GM21619 (cell line): ENCODE measurements around the gene DHRS4L2.
A peak's percentile ranks its signal among the peaks of the same experiment; 100 is the strongest.
"Not testable (repeated sequence)": the region's sequence is repeated elsewhere in the genome, so short reads cannot be mapped to it uniquely, and the experiment has no call there.

Experiments
- ATAC-seq: cut with Tn5 transposase; IDR thresholded peaks from one replicate; pipeline ENCODE4 v1.9.1; 2021; ENCODE audit not compliant: unreplicated experiment

DHRS4L2 gene

DNA sequence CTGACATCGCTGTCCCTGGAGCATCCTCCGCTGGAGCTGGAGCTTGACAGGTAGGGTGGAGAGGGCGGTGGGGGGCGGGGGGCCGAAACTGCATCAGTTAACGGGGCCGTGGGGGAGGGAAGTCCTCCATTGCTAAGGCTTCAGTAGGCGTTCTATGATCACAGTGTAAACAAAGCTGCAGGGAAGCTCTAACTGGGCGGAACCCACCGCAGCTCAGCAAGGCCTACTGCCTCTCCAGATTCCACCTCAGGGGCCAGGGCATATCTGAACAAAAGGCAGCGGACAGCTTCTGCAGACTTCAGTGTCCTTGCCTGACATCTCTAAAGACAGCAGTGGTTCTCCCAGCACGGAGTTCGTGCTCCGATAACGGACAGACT lies 18.5 kb upstream of the DHRS4L2 start:
- not testable (repeated sequence) for ATAC-seq

DNA sequence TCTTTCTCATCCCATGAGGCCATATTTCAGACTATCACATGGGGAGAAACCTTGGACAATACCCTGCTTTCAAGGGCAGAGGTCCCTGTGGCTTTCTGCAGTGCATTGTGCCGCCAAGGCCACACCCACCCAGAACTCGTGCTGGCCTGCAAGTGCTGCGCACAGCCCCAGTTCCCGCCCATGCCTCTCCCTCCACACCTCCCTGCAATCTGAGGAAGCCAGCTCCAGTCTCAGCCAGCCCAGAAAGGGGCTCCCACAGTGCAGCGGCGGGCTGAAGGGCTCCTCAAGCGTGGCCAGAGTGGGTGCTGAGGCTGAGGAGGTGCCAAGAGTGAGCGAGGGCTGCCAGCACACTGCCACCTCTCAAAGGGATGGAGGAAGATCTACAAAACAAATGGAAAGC lies 15.6 kb upstream of the DHRS4L2 start:
- not testable (repeated sequence) for ATAC-seq

DNA sequence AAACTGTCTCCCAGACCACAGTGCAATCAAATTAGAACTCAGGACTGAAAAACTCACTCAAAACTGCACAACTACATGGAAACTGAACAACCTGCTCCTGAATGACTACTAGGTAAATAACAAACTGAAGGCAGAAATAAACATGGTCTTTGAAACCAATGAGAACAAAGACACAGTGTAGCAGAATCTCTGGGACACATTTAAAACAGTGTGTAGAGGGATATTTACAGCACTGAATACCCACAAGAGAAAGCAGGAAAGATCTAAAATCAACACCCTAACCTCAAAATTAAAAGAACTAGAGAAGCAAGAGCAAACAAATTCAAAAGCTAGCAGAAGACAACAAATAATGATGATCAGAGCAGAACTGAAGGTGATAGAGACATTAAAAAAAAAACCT lies 14.7 kb upstream of the DHRS4L2 start:
- ATAC-seq: not testable (repeated sequence)

DNA sequence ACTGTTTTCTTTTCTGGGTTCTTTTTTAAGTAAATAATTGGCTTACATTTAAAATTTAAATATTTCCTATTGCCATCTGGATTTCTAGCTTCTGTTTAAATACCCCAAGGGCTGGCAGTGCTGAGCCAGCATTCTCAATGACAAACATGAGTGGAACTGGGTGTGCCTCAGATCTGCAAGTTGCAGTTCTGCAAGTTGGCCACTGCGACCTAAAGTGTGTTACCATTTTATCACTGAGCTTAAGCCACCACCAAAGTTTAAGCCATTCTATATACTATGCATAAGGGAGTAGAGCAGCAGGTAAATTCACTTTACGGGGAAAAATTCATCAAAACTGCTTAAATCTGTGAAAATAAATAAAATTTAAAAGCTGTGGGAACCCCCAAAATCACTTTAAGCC lies 11.5 kb upstream of the DHRS4L2 start:
- not testable (repeated sequence) for ATAC-seq

DNA sequence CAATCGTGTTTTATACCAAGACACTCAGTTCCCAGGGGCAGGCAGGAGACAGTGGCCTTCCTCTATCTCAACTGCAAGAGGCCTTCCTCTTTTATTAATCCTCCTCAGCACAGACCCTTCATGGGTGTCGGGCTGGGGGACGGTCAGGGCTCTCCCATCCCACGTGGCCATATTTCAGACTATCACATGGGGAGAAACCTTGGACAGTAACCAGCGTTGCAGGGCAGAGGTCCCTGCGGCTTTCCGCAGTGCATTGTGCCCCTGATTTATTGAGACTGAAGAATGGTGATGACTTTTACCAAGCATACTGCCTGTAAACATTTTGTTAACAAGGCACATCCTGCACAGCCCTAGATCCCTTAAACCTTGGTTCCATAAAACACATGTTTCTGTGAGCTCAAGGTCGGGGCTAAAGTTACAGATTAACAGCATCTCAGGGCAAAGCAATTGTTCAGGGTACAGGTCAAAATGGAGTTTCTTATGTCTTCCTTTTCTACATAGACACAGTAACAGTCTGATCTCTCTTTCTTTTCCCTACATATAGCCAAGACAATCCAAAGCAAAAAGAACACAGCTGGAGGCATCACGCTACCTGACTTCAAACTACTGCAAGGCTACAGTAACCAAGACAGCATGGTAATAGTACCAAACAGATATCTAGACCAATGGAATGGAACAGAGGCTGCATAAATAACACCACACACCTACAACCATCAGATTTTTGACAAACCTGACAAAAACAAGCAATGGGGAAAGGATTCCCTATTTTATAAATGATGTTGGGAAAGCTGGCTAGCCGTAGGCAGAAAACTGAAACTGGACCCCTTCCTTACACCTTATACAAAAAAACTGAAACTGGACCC lies 6.5 kb upstream of the DHRS4L2 start:
- ATAC-seq: not testable (repeated sequence)

DNA sequence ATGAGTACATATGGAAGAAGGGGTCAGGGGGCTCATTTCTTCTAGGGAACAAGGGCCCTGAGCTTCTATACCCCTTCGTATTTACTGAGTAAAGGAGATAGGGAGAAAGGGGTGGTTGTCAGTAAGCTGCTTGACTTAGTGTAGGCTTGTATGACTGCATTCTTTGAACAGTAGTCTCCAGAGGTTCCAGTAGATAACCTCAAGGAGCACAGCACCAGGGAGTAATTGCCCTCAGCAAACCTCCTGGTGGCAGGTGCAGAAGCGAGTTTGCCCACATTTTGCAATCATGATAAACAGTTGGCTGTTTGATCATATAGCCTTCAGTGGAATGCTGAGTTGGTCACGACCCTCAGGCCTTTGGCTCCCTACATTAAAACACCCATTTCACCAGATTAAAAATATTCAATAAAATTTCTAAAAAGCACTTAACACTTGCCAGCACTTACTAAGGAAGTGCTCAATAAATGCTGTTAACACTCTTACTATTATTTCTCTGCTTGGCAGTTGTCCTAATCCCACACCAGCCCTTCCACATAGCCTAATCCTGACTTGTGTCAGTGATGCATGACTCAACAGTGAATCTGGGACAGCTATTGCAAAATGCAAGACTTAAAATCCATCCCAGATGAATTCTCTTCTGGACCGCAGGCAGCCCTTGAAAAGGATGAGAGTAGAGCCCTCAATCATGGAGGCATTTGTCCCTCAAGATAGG lies 3.7 kb upstream of the DHRS4L2 start:
- no peak for ATAC-seq

DNA sequence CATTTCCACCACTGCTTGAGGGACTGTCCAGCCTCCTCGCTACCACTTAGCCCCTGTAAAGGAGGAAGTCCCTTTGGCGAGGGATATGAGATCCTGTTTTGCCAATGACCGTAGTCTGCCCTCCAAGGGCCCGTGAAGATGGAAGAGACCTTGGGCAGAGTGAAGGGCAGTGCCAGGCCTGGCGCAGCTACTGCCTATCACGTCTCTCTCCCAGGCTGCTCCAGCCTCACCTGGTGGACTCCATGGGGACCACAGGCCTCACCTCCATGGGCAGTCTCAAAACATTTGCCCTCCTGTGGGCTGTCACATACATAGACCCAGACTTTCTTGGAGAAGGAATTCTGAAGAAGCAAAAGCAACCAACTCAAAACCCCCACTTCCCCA lies 514 bp upstream of the DHRS4L2 start:
- ATAC-seq: peak; percentile 7

DNA sequence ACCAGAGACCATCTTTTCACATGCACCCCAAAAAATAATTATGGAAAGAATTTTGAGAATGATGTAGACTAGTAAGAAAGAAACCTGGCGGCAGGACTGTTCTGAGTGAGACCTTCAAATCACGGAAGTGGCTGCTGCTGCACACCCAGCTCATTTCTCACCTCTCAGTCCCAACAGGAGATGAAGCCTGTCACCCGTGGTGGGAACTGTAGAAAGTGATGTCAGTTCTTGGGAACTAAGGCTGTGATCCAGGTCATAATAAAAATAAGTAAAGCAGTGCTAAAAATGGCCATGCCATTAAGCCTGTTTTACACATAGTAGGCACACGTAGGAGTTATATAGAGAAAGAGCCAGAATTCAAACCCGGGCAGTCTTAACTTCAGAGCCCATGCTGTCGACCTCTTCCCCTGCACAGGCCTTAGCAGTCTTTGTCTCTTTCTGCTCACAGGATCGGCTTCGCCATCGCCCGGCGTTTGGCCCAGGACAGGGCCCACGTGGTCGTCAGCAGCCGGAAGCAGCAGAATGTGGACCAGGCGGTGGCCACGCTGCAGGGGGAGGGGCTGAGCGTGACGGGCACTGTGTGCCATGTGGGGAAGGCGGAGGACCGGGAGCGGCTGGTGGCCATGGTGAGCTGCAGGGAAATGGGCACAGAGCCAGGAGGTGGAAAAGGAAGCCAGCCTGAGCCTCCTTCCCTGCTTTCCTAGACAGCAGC lies 1.2 kb downstream of the DHRS4L2 start:
- ATAC-seq: not testable (repeated sequence)

DNA sequence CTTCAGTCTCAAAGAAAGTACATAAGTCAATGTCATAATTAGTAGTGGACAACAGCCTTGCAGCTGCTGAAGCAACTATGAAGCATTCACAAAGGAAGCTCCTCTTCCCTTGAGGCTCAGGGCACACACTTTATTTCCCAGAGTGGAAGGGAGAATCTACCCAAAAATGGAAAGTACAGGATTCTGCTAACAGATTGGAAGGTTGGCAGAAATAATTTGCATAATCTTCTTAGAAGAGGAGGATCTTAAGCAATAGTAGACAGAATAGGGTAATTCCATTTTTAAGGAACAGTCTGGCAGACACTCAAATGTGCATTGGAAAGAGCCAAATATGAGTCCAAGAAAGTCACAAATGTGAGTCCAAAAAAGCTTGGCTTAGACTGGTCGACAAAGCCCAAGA lies 2.2 kb downstream of the DHRS4L2 start:
- not testable (repeated sequence) for ATAC-seq

DNA sequence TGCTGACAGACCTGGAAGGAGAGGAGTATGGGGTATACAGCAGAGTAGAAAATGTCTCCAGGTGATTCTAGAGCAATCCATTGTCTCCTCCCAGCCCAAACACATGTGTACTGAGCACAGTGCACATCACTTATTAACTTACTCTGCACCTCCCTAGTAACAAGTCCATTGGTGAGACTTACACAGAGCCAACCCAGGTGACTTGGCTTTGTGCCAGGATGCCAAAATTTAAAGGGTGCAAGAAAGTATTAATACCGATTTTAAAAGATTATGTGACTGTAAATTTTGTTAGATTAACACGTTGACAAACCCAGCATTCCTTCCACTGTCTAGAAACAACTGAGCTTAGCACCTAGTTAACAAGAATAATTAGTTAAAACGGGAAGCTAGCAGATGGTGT lies 4.3 kb downstream of the DHRS4L2 start:
- not testable (repeated sequence) for ATAC-seq

DNA sequence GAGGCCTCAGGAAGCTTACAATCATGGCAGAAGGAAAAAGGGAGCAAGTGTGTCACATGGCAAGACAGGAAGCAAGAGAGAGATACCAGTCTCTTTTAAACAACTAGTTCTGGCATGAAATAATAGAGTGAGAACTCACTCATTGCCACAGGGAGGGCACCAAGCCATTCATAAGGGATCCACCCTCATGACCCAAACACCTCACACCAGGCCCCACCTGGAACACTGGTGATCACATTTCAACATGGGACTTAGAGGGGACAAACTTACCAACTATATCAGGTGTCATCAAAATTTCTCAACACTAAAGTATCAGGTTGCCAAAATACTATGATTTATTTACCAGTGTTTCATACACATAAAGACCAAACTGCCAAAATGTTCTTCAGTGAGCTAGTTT lies 7.3 kb downstream of the DHRS4L2 start:
- not testable (repeated sequence) for ATAC-seq

DNA sequence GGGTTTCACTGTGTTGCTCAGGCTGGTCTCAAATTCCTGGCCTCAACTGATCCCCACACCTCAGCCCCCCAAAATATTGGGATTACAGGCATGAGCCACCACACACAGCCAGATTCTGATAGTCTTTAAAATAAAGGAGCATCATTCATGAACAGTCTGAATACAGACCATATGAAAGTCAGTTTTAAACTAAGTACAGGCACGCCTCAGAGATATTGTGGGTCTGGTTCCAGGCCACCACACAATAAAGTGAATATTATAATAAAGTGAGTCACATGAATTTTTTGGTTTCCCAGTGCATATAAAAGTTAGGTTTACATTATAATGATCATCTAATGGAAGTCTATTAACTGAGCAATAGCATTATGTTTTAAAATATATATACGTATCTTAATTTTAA lies 8.1 kb downstream of the DHRS4L2 start:
- ATAC-seq: not testable (repeated sequence)

DNA sequence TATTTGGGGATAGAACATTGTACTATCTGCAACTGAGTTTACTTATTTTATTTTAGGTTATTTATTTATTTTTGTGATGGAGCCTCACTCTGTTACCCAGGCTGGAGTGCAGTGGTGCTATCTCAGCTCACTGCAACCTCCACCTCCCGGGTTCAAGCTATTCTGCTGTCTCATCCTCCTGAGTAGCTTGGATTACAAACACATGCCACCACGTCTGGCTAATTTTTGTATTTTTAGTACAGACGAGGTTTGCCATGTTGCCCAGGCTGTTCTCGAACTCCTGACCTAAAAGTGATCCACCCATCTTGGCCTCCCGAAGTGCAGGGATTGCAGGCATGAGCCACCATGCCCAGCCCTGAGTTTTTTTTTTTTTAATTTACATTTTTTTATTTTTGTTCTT lies 10.9 kb downstream of the DHRS4L2 start:
- not testable (repeated sequence) for ATAC-seq

DNA sequence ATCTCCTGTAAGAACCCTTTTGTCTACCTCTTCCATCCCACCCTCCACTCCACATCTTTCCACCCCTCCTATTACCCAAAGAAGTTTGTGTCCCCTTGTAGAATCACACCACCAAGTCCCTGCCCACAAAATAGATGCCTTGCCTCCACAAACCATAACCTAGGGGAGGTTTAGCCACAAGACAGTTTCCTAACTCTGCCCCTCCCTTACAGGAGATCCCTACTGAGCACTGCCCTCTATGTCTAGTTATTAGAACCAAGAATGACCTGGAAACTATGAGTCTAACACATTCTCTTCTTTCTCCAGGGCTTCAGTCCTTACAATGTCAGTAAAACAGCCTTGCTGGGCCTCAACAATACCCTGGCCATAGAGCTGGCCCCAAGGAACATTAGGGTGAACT lies 12.3 kb downstream of the DHRS4L2 start:
- ATAC-seq: not testable (repeated sequence)

DNA sequence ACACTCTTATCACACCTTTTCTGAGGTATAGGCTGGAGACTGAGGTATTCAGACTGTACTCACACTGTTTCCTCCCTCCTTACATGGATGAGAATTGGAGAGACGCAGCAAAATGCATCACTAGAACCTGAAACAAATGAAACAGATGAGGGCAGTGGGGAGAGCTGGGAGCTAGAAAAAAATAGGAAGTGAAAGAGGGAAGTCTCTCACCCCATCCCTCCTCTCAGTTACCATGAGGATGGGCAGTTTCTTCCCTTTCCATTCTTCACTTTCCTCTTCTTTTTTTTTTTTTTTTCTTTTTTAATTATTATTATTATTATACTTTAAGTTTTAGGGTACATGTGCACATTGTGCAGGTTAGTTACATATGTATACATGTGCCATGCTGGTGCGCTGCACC lies 12.9 kb downstream of the DHRS4L2 start:
- not testable (repeated sequence) for ATAC-seq

DNA sequence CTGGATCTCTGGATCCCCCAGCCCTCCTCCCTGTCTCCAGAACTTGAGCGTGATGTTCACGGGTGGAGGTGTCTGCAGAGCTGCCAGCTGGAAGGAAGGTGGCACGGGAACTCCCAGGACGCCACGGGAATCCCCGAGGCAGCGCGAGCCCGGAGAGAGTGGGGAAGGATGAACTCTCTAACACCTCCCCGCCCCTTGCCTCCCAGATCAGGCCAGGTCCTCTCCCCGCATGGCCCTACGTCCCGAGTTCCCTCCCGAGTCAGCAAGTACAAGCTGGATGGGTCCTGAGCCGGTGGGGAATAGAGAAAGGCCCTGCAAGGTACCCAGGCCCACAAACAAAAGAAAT lies 17.7 kb downstream of the DHRS4L2 start:
- ATAC-seq: peak; percentile 19

DNA sequence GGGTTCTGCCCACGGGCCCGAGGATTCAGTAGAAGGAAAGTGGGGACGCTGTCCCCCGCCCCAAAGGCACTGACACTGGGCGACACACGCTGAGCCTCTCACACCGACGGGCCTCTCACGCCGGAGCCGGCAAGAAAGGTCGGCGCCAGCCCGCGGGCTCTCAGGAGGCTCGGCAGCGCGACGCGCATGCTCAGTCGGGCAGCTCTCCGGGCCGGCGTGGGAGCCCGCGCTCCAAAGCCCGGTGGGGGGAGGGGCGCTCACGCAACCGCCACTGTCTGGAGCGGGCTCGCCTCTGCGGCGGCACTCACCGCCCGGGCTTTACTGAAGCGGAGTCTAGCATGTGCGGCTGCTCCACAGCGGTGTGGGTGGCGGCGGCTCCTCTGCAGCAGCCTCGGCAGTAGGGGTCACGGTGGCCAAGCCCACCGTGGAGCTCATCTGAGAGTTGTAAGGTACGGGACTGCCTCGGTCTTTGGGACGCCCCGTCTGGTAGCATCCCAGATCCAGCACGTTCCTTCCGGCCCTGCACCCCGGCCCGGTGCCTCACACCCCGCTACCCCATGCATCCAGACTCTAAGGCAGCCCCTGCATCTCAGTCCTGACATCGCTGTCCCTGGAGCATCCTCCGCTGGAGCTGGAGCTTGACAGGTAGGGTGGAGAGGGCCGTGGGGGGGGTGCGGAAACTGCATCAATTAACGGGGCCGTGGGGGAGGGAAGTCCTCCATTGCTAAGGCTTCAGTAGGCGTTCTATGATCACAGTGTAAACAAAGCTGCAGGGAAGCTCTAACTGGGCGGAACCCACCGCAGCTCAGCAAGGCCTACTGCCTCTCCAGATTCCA lies 18.3 kb downstream of the DHRS4L2 start:
- peak; percentile 80 for ATAC-seq

DNA sequence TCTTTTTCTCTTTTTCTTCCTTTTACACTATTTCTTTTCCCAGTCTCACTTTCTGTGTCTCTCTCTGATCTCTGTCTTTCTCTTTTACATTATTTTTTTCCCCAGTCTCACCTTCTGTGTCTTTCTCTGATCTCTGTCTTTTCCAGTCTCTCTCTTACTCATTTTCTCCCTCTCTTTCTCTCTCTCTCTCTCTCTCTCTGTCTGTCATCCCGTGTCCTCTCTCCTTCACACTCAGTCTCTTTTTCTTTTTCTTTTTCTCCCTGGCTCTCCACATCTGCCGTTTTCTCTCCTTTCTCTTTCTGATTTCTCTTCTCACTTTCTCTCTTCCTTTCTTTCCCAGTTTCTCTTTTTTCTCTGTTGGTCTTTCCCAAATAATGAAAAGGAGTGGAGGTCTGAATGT lies 22.3 kb downstream of the DHRS4L2 start:
- no peak for ATAC-seq

DNA sequence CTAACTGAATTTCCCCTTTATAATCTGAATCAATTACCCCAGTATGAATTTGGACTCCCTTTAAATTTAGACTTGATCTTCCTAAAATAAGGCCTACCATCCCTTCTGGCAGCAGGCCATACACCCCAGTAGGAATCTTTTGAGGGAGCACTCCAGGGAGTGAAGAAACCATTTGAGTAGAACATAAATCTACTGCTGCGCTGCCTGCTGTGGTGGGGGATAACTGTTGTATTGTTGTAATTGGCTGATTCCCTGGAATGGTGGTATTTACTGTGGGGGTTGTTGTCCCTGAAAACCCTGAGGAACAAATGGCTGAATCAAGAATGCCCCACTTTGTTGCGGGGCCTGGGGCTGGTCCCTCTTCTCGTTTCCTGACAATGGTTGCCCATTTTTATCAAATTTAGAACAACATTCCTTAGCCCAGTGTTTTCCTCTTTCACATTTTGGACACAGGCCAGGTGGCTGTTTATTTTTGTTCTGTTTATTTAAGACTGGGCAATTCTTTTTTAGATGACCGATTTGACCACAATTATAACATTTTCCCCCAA lies 24.1 kb downstream of the DHRS4L2 start:
- ATAC-seq: not testable (repeated sequence)

DNA sequence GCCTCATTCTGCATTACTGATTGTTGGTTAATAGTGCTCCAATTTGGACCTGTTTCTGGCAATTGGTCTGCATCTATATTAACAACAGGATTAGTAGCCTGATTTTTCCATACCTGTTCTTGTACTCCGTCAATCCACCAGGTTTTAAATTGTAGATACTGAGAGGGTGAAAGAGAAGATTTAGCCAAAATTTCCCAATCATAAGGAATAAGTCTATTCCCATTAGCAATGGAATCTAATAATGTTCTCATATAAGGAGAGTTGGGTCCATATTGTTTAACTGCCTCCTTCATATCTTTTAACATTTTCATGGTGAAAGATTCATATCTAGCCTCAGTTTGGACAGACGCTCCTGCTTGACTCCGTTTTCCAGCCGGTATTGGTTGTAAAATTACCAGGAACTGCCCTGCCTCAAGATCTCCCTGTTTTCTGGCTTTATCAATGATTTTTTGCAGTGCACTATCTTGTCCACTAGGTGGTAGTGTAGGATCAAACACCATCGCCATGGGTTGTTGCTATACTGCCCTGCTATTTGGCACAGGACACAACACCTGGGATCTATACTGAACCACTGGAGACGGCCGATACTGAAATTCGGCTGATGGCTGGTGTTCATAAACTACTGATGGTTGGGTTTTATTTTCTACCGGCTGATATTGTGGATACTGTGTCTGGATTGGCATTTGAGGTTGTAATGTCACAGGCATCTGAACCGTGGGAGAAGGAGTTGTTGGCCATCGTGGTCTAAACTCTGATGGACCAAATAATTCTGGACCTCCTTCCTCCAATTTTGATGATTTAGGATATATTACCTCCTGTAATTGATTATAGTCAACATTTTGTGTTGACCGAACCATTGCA lies 25.2 kb downstream of the DHRS4L2 start:
- no peak for ATAC-seq
